Sigmoid colon (tissue), 7 donors: ENCODE data around the gene NHERF1. TPM values are rescaled to one million over a fixed set of nuclear protein-coding genes. Genes with fewer than 3 reads are reported as not detected.

Experiments
- DNase-seq: peaks from one replicate; pipeline ENCODE4 v3.0.0-alpha.2; 2019
- H3K27ac ChIP-seq, 4 donors: fragments of 200-600 bp; sonication (generic); one replicate each; pipeline ENCODE4 v1.5.1; 2016 to 2019; ENCODE audit warnings: mild to moderate bottlenecking in 1 of 4
- H3K27me3 ChIP-seq, 3 donors: fragments of 200-600 bp; sonication (generic); one replicate each; pipeline ENCODE4 v1.5.1; 2019; ENCODE audit warnings: mild to moderate bottlenecking in 1 of 3
- H3K36me3 ChIP-seq, 4 donors: fragments of 200-600 bp; sonication (generic); one replicate each; pipeline ENCODE4 v1.5.1; 2016 to 2019
- H3K4me1 ChIP-seq, 4 donors: fragments of 200-600 bp; sonication (generic); one replicate each; pipeline ENCODE4 v1.5.1; 2017 to 2019
- H3K4me3 ChIP-seq, 4 donors: fragments of 200-600 bp; sonication (generic); one replicate each; pipeline ENCODE4 v1.5.1; 2017 to 2019; ENCODE audit warnings: mild to moderate bottlenecking in 2 of 4, moderate library complexity in 1 of 4
- H3K9me3 ChIP-seq, 4 donors: fragments of 200-600 bp in 3 of 4; sonication (generic) in 3 of 4; one replicate each; pipeline versions ENCODE4 v1.5.1 to v1.6.1; 2013 to 2019
- CTCF ChIP-seq, 4 experiments: fragments of 450-650 bp in 3 of 4; fragments of 200-600 bp in 1 of 4; IDR thresholded peaks; one replicate each; pipeline ENCODE4 v1.5.1; 2016 to 2019; ENCODE audit warnings: antibody characterized with exemption in 4 of 4, mild to moderate bottlenecking in 3 of 4, moderate library complexity in 2 of 4
- EP300 ChIP-seq, 4 donors: sonication (generic); formaldehyde crosslinking; IDR thresholded peaks; one replicate each; pipeline ENCODE4 v1.6.1; 2017; ENCODE audit warnings: antibody characterized with exemption in 4 of 4
- POLR2A ChIP-seq, 2 donors: fragments of 450-650 bp; IDR thresholded peaks; one replicate each; pipeline ENCODE4 v1.6.1; 2016; ENCODE audit warnings: antibody characterized with exemption in 2 of 2, mild to moderate bottlenecking in 2 of 2, moderate library complexity in 2 of 2
- POLR2AphosphoS5 ChIP-seq, 4 donors: sonication (generic); formaldehyde crosslinking; IDR thresholded peaks; one replicate each; pipeline ENCODE4 v1.6.1; 2017; ENCODE audit warnings: antibody characterized with exemption in 4 of 4
- WGBS, 2 donors: extraction: QIAGEN DNeasy Blood & Tissue Kit; methylation state at CpG; one replicate each; pipeline ENCODE4 v1.1.7; 2013; 5-methylcytosine and 5-hydroxymethylcytosine counted together
- intact Hi-C: fragments of 100-400 bp; cut with DNase I; formaldehyde crosslinking; loops from one replicate; pipeline ENCODE4 v1.15.1; 2023
- polyA plus RNA-seq, 3 donors: library from polyadenylated mRNA; stranded (reverse); fragments of 200-250 nt; gene quantifications; one replicate each; pipeline ENCODE4 v1.2.3, GENCODE V29; 2013
- total RNA-seq, 4 donors: library from RNA; depleted of rRNA; stranded (reverse); fragments of >200 nt; gene quantifications; one replicate each; pipeline ENCODE4 v1.1.0, GENCODE V29; 2016
- donor health status: healthy with polysubstance abuse.
- donor health status: Bipolar disorder and iron deficiency.
- donor health status: healthy.

Gene NHERF1
- total and polyA plus RNA-seq, 7 donors, result 6.6 to 420 (median 12.5) TPM

- peaks cover 0 to 23% (median 19%) of the 10 kb centered on the region in 4 donors for H3K4me1 ChIP-seq
- H3K9me3 ChIP-seq, result no peaks in the 10 kb centered on the region
- no peak overlapping the region for H3K27ac ChIP-seq
- TF ChIP-seq CTCF (IDR thresholded peaks at IDR 0.05), result no peak
- no peak for TF ChIP-seq EP300 (IDR thresholded peaks at IDR 0.05)
- no peak for TF ChIP-seq POLR2A (IDR thresholded peaks at IDR 0.05)
- TF ChIP-seq POLR2AphosphoS5 (IDR thresholded peaks at IDR 0.05), result no peak
- no peaks in the 10 kb centered on the region for H3K27me3 ChIP-seq
- no peaks in the 10 kb centered on the region for H3K36me3 ChIP-seq
- DNase-seq, result no peak
- 50 to 82% methylated on average over 9 of the region's 9 CpGs for WGBS, 2 donors
- intact Hi-C loops, result no loop called here
- no peak overlapping the region for H3K4me3 ChIP-seq
These were observed 10.9 kb downstream of the NHERF1 start for GRCh38 chr17:74759243-74759801.

GRCh38 chr17:74759941-74760340, 11.5 kb downstream of the NHERF1 start:
- Histone ChIP-seq H3K4me3 (no peak overlapping the region), H3K27ac (peak overlapping the region in 1 of 4 donors; percentile 23), H3K4me1 (peaks cover 0 to 23% (median 19%) of the 10 kb centered on the region in 4 donors), H3K36me3 (no peaks in the 10 kb centered on the region), H3K9me3 (no peaks in the 10 kb centered on the region), H3K27me3 (no peaks in the 10 kb centered on the region)
- intact Hi-C loops, result no loop called here
- no peak for DNase-seq
- WGBS, 2 donors, result 63 to 64% methylated on average over 10 of the region's 10 CpGs
- TF ChIP-seq POLR2A (IDR thresholded peaks at IDR 0.05) (no peak), EP300 (IDR thresholded peaks at IDR 0.05) (no peak), CTCF (IDR thresholded peaks at IDR 0.05) (no peak), POLR2AphosphoS5 (IDR thresholded peaks at IDR 0.05) (no peak)

GRCh38 chr17:74760404-74761105, 12.1 kb downstream of the NHERF1 start:
- no peaks in the 10 kb centered on the region for H3K36me3 ChIP-seq
- no peak overlapping the region for H3K4me3 ChIP-seq
- WGBS, 2 donors, result 75 to 84% methylated on average over 7 of the region's 7 CpGs
- intact Hi-C loops, result no loop called here
- H3K27me3 ChIP-seq, result no peaks in the 10 kb centered on the region
- no peak for DNase-seq
- TF ChIP-seq POLR2A (IDR thresholded peaks at IDR 0.05) (no peak), POLR2AphosphoS5 (IDR thresholded peaks at IDR 0.05) (no peak), EP300 (IDR thresholded peaks at IDR 0.05) (no peak), CTCF (IDR thresholded peaks at IDR 0.05) (no peak)
- peaks cover 0 to 23% (median 19%) of the 10 kb centered on the region in 4 donors for H3K4me1 ChIP-seq
- no peaks in the 10 kb centered on the region for H3K9me3 ChIP-seq
- peak overlapping the region in 1 of 4 donors; percentile 23 for H3K27ac ChIP-seq

GRCh38 chr17:74761419-74761818, 13.0 kb downstream of the NHERF1 start:
- peak overlapping the region in 1 of 4 donors; percentile 23 for H3K27ac ChIP-seq
- no peaks in the 10 kb centered on the region for H3K27me3 ChIP-seq
- H3K4me1 ChIP-seq, result peaks cover 0 to 23% (median 19%) of the 10 kb centered on the region in 4 donors
- no peak overlapping the region for H3K4me3 ChIP-seq
- no peaks in the 10 kb centered on the region for H3K9me3 ChIP-seq
- no peaks in the 10 kb centered on the region for H3K36me3 ChIP-seq
- no peak for TF ChIP-seq EP300 (IDR thresholded peaks at IDR 0.05)
- TF ChIP-seq CTCF (IDR thresholded peaks at IDR 0.05), result no peak
- TF ChIP-seq POLR2A (IDR thresholded peaks at IDR 0.05), result no peak
- TF ChIP-seq POLR2AphosphoS5 (IDR thresholded peaks at IDR 0.05), result no peak
- no peak for DNase-seq
- intact Hi-C loops, result no loop called here
- 85 to 88% methylated on average over 5 of the region's 5 CpGs for WGBS, 2 donors
